GM19238 (cell line): ENCODE data around the gene FAM170B.

Source experiments
- DNase-seq: peaks from one replicate; pipeline ENCODE4 v3.0.0; 2011; ENCODE audit warnings: low spot score; ENCODE audit not compliant: insufficient read length

Gene FAM170B

GRCh38 chr10:49133706-49134248, at the start of gene FAM170B:
Gene FAM170B (minus strand): TSS chr10:49134021. CDS start chr10:49133918, 103 bp downstream.
- no peak for DNase-seq

GRCh38 chr10:49182776-49183175, 49.0 kb upstream of the FAM170B start:
- DNase-seq: no peak

- DNase-seq: no peak
Observed at GRCh38 chr10:49180444-49180860, 46.6 kb upstream of the FAM170B start.

- DNase-seq: no peak
Observed at GRCh38 chr10:49179699-49180443, 46.0 kb upstream of the FAM170B start.

GRCh38 chr10:49178489-49179471, 45.0 kb upstream of the FAM170B start:
- DNase-seq: no peak

GRCh38 chr10:49177391-49178355, 43.9 kb upstream of the FAM170B start:
- peak; percentile 66 for DNase-seq

GRCh38 chr10:49176310-49177268, 42.8 kb upstream of the FAM170B start:
- no peak for DNase-seq

GRCh38 chr10:49175587-49176309, 41.9 kb upstream of the FAM170B start:
- no peak for DNase-seq

- no peak for DNase-seq
Observed at GRCh38 chr10:49174926-49175500, 41.2 kb upstream of the FAM170B start.

- DNase-seq: no peak
Observed at GRCh38 chr10:49174261-49174925, 40.6 kb upstream of the FAM170B start.

GRCh38 chr10:49173853-49174252, 40.0 kb upstream of the FAM170B start:
- DNase-seq: no peak

GRCh38 chr10:49173201-49173772, 39.5 kb upstream of the FAM170B start:
- DNase-seq: no peak

GRCh38 chr10:49172777-49173132, 38.9 kb upstream of the FAM170B start:
- no peak for DNase-seq

- no peak for DNase-seq
Observed at GRCh38 chr10:49172061-49172776, 38.4 kb upstream of the FAM170B start.

- DNase-seq: no peak
Observed at GRCh38 chr10:49171326-49172060, 37.7 kb upstream of the FAM170B start.

GRCh38 chr10:49170632-49171325, 37.0 kb upstream of the FAM170B start:
- no peak for DNase-seq
